ENCODE results near the gene ZNF507.

The ZNF507 gene

GRCh38 chr19:32349724-32350470 lies 4.5 kb downstream of the ZNF507 start:
- H3K4me3 ChIP-seq (ENCODE audit: low read length): no peak overlapping the region
- TF ChIP-seq ZNF274 (IDR thresholded peaks at IDR 0.05; ENCODE audit: low read depth, low read length): no peak

DNA sequence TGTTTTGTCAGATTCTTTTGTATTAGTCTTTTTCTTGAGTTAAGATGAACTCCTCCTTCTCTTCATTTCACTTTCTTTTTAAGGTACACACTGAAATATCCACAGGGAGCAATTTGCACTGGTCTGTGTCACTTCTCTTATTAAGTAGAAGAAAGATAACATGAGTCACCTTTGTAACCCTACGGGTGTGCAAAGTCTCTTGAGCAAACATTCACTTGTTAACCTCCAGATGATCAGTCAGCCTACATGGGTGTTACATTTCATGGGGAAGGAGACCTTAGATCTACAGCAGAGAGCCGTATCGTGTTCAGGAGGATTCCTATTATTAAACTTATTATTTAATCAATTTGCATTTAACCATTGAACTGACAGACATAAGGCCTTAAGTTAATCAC lies 5.1 kb downstream of the ZNF507 start:
- no peak overlapping the region for H3K4me3 ChIP-seq (ENCODE audit: low read length)
- no peak for TF ChIP-seq ZNF274 (IDR thresholded peaks at IDR 0.05; ENCODE audit: low read depth, low read length)

GRCh38 chr19:32350987-32351348 lies 5.6 kb downstream of the ZNF507 start:
- no peak overlapping the region for H3K4me3 ChIP-seq (ENCODE audit: low read length)
- TF ChIP-seq ZNF274 (IDR thresholded peaks at IDR 0.05; ENCODE audit: low read depth, low read length): no peak

DNA sequence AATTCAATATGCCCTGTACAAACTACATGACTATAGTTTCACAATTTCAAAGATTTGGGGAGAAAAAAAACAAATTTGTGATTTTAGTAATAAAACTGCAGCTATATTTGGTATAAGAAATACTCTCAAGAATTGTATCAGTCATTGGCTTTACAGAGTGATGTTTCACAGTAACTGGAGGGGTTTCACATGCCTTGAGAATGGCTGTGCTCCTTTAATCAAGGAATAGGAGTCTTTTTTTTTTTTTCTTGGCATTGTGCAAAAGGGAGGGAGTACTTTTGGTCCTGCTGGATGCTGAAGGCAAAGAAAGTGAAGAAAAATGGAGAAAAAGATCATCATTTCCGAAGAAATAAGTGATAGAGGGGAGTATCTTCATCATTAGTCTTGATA lies 6.8 kb downstream of the ZNF507 start:
- no peak for TF ChIP-seq ZNF274 (IDR thresholded peaks at IDR 0.05; ENCODE audit: low read depth, low read length)
- H3K4me3 ChIP-seq (ENCODE audit: low read length): no peak overlapping the region

DNA sequence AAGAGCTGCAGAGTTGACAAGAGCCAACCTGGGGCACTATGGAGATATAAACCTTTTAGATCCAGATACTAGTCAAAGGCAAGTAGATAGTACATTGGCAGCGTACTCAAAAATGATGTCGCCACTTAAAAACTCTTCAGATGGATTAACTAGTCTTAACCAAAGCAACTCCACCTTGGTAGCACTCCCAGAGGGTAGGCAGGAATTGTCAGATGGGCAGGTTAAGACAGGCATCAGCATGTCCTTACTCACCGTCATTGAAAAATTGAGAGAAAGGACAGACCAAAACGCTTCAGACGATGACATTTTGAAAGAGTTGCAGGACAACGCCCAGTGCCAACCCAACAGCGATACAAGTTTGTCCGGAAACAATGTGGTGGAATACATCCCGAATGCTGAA lies 8.9 kb downstream of the ZNF507 start:
- TF ChIP-seq ZNF274 (IDR thresholded peaks at IDR 0.05; ENCODE audit: low read depth, low read length): no peak
- H3K4me3 ChIP-seq (ENCODE audit: low read length): no peak overlapping the region

DNA sequence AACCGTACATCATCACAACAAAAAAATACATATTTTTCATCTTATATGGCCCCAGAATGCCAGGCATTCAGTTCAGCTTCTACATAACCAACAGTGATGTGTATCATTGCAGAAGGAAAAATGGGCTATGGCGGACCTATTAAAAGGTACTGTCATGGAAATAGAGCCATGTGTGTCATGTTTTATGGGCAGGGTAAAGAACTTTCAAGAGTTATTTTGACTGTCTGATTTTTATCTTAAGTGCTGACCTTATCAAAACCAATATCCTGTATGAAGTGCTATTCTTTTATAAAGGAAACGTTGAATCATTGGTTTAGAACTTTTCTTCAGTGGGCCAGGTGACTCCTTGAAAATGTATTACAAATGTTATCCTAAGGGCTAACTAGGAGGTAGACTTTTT lies 9.9 kb downstream of the ZNF507 start:
- no peak overlapping the region for H3K4me3 ChIP-seq (ENCODE audit: low read length)
- TF ChIP-seq ZNF274 (IDR thresholded peaks at IDR 0.05; ENCODE audit: low read depth, low read length): no peak

- no peak for TF ChIP-seq ZNF274 (IDR thresholded peaks at IDR 0.05; ENCODE audit: low read depth, low read length)
Measured at GRCh38 chr19:32357720-32358119, 12.3 kb downstream of the ZNF507 start.

GRCh38 chr19:32358321-32358720 lies 12.9 kb downstream of the ZNF507 start:
- TF ChIP-seq ZNF274 (IDR thresholded peaks at IDR 0.05; ENCODE audit: low read depth, low read length): no peak
- H3K4me3 ChIP-seq (ENCODE audit: low read length): no peak overlapping the region

More at GRCh38 chr19:32357720-32358119, 12.3 kb downstream of the ZNF507 start:
- no peak overlapping the region for H3K4me3 ChIP-seq (ENCODE audit: low read length)

DNA sequence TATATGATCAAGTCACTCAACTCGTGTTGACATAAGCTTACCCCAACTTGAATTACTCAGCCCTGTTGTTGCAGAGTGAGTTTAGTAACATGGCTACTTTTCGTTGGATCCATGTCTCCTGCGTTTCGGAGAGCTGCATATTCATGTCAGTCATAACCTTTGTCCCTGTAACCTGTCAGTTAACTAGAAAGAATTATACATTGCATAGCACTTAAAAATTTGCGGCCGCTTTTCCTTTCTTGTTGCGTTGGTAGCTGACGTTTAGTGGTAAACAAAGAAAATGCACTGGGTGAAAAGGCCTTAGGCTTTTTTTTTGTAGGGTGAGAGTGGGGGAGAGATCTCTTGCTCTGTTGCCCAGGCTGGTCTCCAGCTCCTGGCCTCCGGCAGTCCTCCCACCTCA lies 14.2 kb downstream of the ZNF507 start:
- H3K4me3 ChIP-seq (ENCODE audit: low read length): no peak overlapping the region
- no peak for TF ChIP-seq ZNF274 (IDR thresholded peaks at IDR 0.05; ENCODE audit: low read depth, low read length)

DNA sequence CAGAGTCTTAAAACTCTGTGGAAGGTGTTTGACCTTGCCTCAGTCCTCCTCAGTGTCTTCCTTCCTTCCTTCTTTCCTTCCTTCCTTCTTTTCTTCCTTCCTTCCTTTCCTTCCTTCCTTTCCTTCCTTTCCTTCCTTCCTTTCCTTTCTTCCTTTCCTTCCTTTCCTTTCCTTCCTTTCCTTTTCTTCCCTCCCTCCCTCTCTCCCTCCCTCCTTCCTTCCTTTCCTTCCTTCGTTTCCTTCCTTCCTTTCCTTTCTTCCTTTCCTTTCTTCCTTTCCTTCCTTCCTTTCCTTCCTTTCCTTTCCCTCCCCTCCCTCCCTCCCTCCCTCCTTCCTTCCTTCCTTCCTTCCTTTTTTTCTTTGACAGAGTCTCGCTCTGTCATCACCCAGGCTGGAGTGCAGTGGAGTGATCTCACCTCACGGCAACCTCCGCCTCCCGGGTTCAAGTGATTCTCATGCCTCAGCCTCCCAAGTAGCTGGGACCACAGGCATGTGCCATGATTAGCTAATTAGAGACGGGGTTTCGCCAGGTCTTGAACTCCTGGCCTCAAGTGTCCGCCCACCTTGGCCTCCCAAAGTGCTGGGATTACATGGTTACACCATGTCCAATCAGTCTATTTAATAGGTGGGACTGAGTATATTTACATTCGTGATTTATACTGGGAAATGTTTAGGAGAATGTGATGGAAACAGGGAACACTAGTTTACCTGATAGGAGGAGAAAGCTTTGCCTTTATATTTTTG lies 16.3 kb downstream of the ZNF507 start:
- no peak overlapping the region for H3K4me3 ChIP-seq (ENCODE audit: low read length)
- TF ChIP-seq ZNF274 (IDR thresholded peaks at IDR 0.05; ENCODE audit: low read depth, low read length): no peak

DNA sequence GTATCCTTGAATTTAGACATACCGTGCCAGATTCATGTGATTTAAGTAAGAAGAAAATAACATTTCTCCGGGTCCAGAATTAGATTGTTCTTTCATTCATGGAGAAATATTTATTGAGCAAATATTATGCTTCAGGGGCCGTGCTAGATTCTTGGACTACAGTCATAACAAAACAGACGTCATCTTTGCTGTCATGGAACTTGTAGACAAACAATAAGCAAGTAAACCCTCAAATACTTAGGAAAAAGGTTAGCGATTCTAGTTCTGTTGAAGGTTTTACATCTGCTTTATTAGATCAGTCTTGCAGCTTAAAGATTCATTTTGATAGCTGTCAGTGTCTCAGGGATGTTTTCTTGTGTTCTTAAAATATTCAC lies 16.9 kb downstream of the ZNF507 start:
- no peak for TF ChIP-seq ZNF274 (IDR thresholded peaks at IDR 0.05; ENCODE audit: low read depth, low read length)

GRCh38 chr19:32363175-32363574 lies 17.8 kb downstream of the ZNF507 start:
- no peak overlapping the region for H3K4me3 ChIP-seq (ENCODE audit: low read length)

More for the DNA sequence above, 16.9 kb downstream of the ZNF507 start:
- no peak overlapping the region for H3K4me3 ChIP-seq (ENCODE audit: low read length)

GRCh38 chr19:32363632-32364031 lies 18.2 kb downstream of the ZNF507 start:
- TF ChIP-seq ZNF274 (IDR thresholded peaks at IDR 0.05; ENCODE audit: low read depth, low read length): no peak
- no peak overlapping the region for H3K4me3 ChIP-seq (ENCODE audit: low read length)

More at GRCh38 chr19:32363175-32363574, 17.8 kb downstream of the ZNF507 start:
- TF ChIP-seq ZNF274 (IDR thresholded peaks at IDR 0.05; ENCODE audit: low read depth, low read length): no peak

DNA sequence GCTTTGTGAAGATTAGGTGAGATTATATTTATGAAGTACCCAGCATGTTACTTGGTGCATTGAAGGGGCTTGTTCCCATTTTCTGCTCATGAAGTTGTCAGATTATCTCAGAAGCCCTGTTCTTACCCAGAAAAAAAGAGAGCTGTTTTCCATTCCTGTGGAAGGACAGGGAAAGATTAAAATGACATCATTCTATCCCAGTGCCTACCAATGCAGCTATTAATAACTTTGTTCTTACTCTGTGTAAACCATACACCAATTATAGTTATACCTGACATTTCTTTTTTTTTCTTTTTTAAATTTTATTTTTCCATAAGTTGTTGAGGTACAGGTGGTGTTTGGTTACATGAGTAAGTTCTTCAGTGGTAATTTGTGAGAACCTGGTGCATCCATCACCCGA lies 18.6 kb downstream of the ZNF507 start:
- TF ChIP-seq ZNF274 (IDR thresholded peaks at IDR 0.05; ENCODE audit: low read depth, low read length): no peak
- no peak overlapping the region for H3K4me3 ChIP-seq (ENCODE audit: low read length)

DNA sequence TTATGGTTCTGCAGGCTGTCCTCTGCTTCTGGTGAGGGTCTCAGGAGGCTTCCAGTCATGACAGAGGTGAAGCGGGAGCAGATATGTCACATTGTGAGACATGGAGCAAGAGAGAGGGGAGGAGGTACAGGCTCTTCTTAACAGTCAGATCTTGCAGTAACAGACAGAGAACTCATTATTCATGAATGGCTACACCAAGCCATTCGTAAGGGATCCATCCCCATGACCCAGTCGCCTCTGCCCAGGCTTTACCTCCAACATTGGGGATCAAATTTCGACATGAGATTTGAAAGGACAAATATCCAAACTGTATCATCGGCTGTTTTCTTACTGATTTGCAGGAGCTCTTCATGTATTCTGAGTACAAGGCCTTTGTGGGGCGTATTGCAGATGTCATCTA lies 21.7 kb downstream of the ZNF507 start:
- no peak for TF ChIP-seq ZNF274 (IDR thresholded peaks at IDR 0.05; ENCODE audit: low read depth, low read length)
- H3K4me3 ChIP-seq (ENCODE audit: low read length): no peak overlapping the region
